HepG2 (cell line): ENCODE measurements around the gene ZBTB47. TPM values are rescaled to one million over a fixed set of nuclear protein-coding genes. Genes with fewer than 3 reads are reported as not detected.

Experiments
- ATAC-seq: fragments of 200-7000 bp; cut with Tn5 transposase; 3 replicates; pipeline ENCODE4 v1.9.1; 2020; ENCODE audit warnings: mild to moderate bottlenecking, moderate library complexity
- BruUV-seq: library from RNA; stranded (reverse); fragments of 400-500 nt; replicated peaks from 2 replicates; lab custom pipeline; 2021; lab: Mats Ljungman, UMichigan
- CTCF ChIA-PET: fragments of 300-600 bp; formaldehyde crosslinking; extraction: SDS; loops from one replicate; lab custom pipeline; 2021; ENCODE audit warnings: low total read pairs, inconsistent platforms, low intra/inter-chr PET ratio; lab: Yijun Ruan, JAX
- POLR2A ChIA-PET: fragments of 350-600 bp; sonication (Branson Sonifier 250); formaldehyde crosslinking; loops from one replicate; lab custom pipeline; 2020; ENCODE audit warnings: antibody characterized with exemption, inconsistent platforms; lab: Yijun Ruan, JAX
- DNase-seq: peaks from one replicate; pipeline ENCODE4 v3.0.0-alpha.2; 2015; ENCODE audit warnings: low spot score
- FAIRE-seq: peaks from 3 replicates; lab custom pipeline; 2011; peaks lifted over from hg19 to GRCh38; lab: Jason Lieb, UNC
- H2AFZ ChIP-seq: one replicate; pipeline ENCODE4 v1.6.1; 2011; ENCODE audit warnings: low read length, inconsistent platforms
- H3K27ac ChIP-seq: fragments of 300-600 bp; 3 replicates; pipeline ENCODE4 v1.8.0; 2011; ENCODE audit warnings: mixed run types, mild to moderate bottlenecking, mixed read lengths, low read length, inconsistent platforms; ENCODE audit not compliant: insufficient read depth; ENCODE audit errors: extremely low read length
- H3K27me3 ChIP-seq, 2 experiments: fragments of 200-600 bp in 1 of 2; 2 replicates in 1 of 2; 3 replicates in 1 of 2; pipeline versions ENCODE4 v1.6.0 to v1.8.0; 2011; ENCODE audit warnings: low read length in 2 of 2, mild to moderate bottlenecking in 2 of 2, moderate library complexity in 2 of 2, inconsistent platforms in 1 of 2; ENCODE audit not compliant: insufficient read depth in 2 of 2, control insufficient read depth in 1 of 2
- H3K36me3 ChIP-seq, 2 experiments: fragments of 200-600 bp in 1 of 2; replicated peaks in 1 of 2; 2 replicates in 1 of 2; 3 replicates in 1 of 2; pipeline versions ENCODE4 v1.5.1 to v1.8.0; 2011; ENCODE audit warnings: low read length in 2 of 2, inconsistent platforms in 1 of 2; ENCODE audit not compliant: insufficient read depth in 2 of 2, control insufficient read depth in 1 of 2
- H3K4me1 ChIP-seq: 2 replicates; pipeline ENCODE4 v1.5.1; 2012; ENCODE audit warnings: low read length, inconsistent platforms; ENCODE audit not compliant: insufficient read depth
- H3K4me2 ChIP-seq: 2 replicates; pipeline ENCODE4 v1.6.0; 2011; ENCODE audit warnings: low read depth, low read length, inconsistent platforms
- H3K4me3 ChIP-seq, 3 experiments: fragments of 200-600 bp in 1 of 3; sonication (generic), shearing (Covaris generic) in 1 of 3; replicated peaks in 1 of 3; 2 replicates each; pipeline ENCODE4 v1.5.1; 2011 to 2016; ENCODE audit warnings: low read length in 3 of 3, inconsistent platforms in 2 of 3, low read depth in 2 of 3, mild to moderate bottlenecking in 2 of 3, control low read depth in 1 of 3, mixed read lengths in 1 of 3; ENCODE audit not compliant: insufficient read depth in 1 of 3
- H3K79me2 ChIP-seq: one replicate; pipeline ENCODE4 v1.6.1; 2011; ENCODE audit warnings: low read length, inconsistent platforms; ENCODE audit not compliant: insufficient read depth
- H3K9ac ChIP-seq: 2 replicates; pipeline ENCODE4 v1.6.0; 2011; ENCODE audit warnings: mild to moderate bottlenecking, low read depth, low read length, inconsistent platforms; ENCODE audit not compliant: insufficient read depth
- H3K9me3 ChIP-seq: 2 replicates; pipeline ENCODE4 v1.5.1; 2012; ENCODE audit warnings: mild to moderate bottlenecking, low read length
- H4K20me1 ChIP-seq: 2 replicates; pipeline ENCODE4 v1.6.0; 2011; ENCODE audit warnings: inconsistent platforms, mild to moderate bottlenecking, low read length, moderate library complexity; ENCODE audit not compliant: insufficient read depth
- ARNTL ChIP-seq: sonication (generic); formaldehyde crosslinking; IDR thresholded peaks from 2 replicates; pipeline ENCODE4 v1.4.0; 2020; ENCODE audit warnings: mild to moderate bottlenecking, missing genetic modification reagents
- CEBPG ChIP-seq: IDR thresholded peaks from 2 replicates; pipeline ENCODE4 v1.6.1; 2016
- ISX ChIP-seq: sonication (generic); formaldehyde crosslinking; conservative IDR thresholded peaks from 2 replicates; pipeline ENCODE4 v1.5.0; 2020; ENCODE audit warnings: missing genetic modification reagents
- MTF1 ChIP-seq: sonication (generic); formaldehyde crosslinking; IDR thresholded peaks from 2 replicates; pipeline ENCODE4 v1.5.0; 2020; ENCODE audit warnings: missing genetic modification reagents
- XBP1 ChIP-seq: sonication (generic); formaldehyde crosslinking; IDR thresholded peaks from 2 replicates; pipeline ENCODE4 v1.5.0; 2020; ENCODE audit warnings: missing genetic modification reagents
- ZNF274 ChIP-seq: sonication (generic); formaldehyde crosslinking; IDR thresholded peaks from 2 replicates; pipeline ENCODE4 v1.5.1; 2020; ENCODE audit warnings: mild to moderate bottlenecking, missing genetic modification reagents
- ZNF329 ChIP-seq: sonication (generic); formaldehyde crosslinking; IDR thresholded peaks from 2 replicates; pipeline ENCODE4 v1.9.0; 2021; ENCODE audit warnings: low read depth, mild to moderate bottlenecking, missing genetic modification reagents
- ZNF354B ChIP-seq: sonication (generic); formaldehyde crosslinking; IDR thresholded peaks from 2 replicates; pipeline ENCODE4 v1.8.0; 2022; ENCODE audit warnings: mild to moderate bottlenecking, missing genetic modification reagents
- ZNF605 ChIP-seq: sonication (generic); formaldehyde crosslinking; IDR thresholded peaks from 2 replicates; pipeline ENCODE4 v1.8.0; 2022; ENCODE audit warnings: mild to moderate bottlenecking, missing genetic modification reagents
- ZNF773 ChIP-seq: sonication (generic); formaldehyde crosslinking; IDR thresholded peaks from 2 replicates; pipeline ENCODE4 v1.4.0; 2020; ENCODE audit warnings: missing genetic modification reagents, borderline replicate concordance
- WGBS: methylation state at CpG from one replicate; pipeline ENCODE4 v1.1.6; 2017; ENCODE audit warnings: low lambda C conversion rate; 5-methylcytosine and 5-hydroxymethylcytosine counted together
- in situ Hi-C: cut with HindIII; loops from 2 replicates; pipeline ENCODE4 v1.10.0; 2017; ENCODE audit warnings: low pct_unique_long_range_greater_than_20kb; ENCODE audit not compliant: extremely low pct_ligation_motif_present
- intact Hi-C: fragments of 100-400 bp; cut with micrococcal nuclease; formaldehyde crosslinking; loops from one replicate; pipeline ENCODE4 v1.10.0; 2022; ENCODE audit not compliant: unreplicated experiment
- polyA plus RNA-seq, 8 experiments: library from polyadenylated mRNA; depleted of rRNA in 3 of 8; stranded (reverse) in 7 of 8; unstranded in 1 of 8; fragments of >200 nt; fragmentation: Illumina TruSeq in 4 of 8; extraction: Trizol in 4 of 8; gene quantifications; 2 replicates each; pipeline versions ENCODE4 v1.2.1 to v1.2.3, GENCODE V29; 2011 to 2016; ENCODE audit warnings: low read depth in 4 of 8, missing spikeins in 1 of 8, mixed read lengths in 1 of 8; ENCODE audit not compliant: insufficient read depth in 1 of 8
- total RNA-seq, 5 experiments: library from RNA; depleted of rRNA; stranded (reverse); fragments of >200 nt; fragmentation: Illumina TruSeq; extraction: Trizol; gene quantifications; 2 replicates each; pipeline ENCODE4 v1.2.3, GENCODE V29; 2016; ENCODE audit warnings: low read depth in 1 of 5
- TF ChIP-seq, protein P1 (sequence below): sonication (generic); formaldehyde crosslinking; IDR thresholded peaks from 2 replicates; pipeline ENCODE4 v1.8.0; 2023; ENCODE audit warnings: mild to moderate bottlenecking, missing genetic modification reagents
- TF ChIP-seq, protein P2 (sequence below): sonication (generic); formaldehyde crosslinking; conservative IDR thresholded peaks from 2 replicates; pipeline ENCODE4 v1.8.1; 2023; ENCODE audit warnings: missing genetic modification reagents

The ZBTB47 gene
- total and polyA plus RNA-seq, 2 of the 13 experiments (the other 11 are each of a cell fraction or from before 2014, with no cell fraction given) = 1.5 to 3.1 TPM

DNA sequence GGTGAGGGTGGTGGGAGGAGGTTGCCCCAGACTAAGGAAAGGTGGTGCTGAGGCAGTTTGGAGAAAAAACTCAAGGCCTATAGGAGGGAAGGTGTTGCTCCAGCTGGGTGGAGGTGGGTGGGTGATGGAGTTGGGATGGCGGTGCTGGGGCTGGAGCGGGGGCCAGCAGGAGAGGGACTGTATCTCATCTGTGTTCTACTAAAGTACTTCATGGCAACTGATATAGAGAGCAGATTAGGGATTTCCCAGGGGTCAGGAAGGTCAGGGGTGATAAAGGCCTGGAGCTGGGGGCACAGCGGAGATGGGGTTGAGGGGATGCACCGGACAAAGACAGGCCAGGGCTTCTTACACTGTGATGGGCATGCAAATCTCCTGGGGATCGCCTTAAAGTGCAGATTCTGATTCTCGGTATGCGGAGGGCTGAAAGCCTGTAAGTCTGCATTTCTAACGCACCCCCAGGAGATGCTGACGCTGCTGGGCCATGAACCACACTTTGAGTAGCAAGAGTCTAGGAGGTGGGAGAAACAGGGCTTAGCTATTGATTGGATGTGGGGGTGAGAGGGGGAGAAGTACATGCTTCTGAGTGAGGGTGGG, 36.0 kb downstream of the ZBTB47 start:
- no peaks in the 10 kb centered on the region for H3K9me3 ChIP-seq
- no TSS peak for BruUV-seq
- no peak overlapping the region for H3K4me3 ChIP-seq
- in situ Hi-C loops = no loop called here
- intact Hi-C loops = no loop called here
- H3K79me2 ChIP-seq = no peaks in the 10 kb centered on the region
- no peak for TF ChIP-seq XBP1
- TF ChIP-seq ZNF329 (CRISPR knock-in tag) = no peak
- TF ChIP-seq ZNF274 (CRISPR knock-in tag) = no peak
- no peak for TF ChIP-seq ARNTL (CRISPR knock-in tag)
- TF ChIP-seq ISX = no peak
- no peak for TF ChIP-seq ZNF605
- TF ChIP-seq, protein P1, sequence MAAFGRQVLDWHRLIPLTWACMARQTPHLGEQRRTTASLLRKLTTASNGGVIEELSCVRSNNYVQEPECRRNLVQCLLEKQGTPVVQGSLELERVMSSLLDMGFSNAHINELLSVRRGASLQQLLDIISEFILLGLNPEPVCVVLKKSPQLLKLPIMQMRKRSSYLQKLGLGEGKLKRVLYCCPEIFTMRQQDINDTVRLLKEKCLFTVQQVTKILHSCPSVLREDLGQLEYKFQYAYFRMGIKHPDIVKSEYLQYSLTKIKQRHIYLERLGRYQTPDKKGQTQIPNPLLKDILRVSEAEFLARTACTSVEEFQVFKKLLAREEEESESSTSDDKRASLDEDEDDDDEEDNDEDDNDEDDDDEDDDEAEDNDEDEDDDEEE = no peak
- TF ChIP-seq MTF1 (CRISPR knock-in tag) = no peak
- TF ChIP-seq CEBPG (CRISPR knock-in tag) = no peak
- TF ChIP-seq ZNF354B (CRISPR knock-in tag) = no peak
- TF ChIP-seq, protein P2, sequence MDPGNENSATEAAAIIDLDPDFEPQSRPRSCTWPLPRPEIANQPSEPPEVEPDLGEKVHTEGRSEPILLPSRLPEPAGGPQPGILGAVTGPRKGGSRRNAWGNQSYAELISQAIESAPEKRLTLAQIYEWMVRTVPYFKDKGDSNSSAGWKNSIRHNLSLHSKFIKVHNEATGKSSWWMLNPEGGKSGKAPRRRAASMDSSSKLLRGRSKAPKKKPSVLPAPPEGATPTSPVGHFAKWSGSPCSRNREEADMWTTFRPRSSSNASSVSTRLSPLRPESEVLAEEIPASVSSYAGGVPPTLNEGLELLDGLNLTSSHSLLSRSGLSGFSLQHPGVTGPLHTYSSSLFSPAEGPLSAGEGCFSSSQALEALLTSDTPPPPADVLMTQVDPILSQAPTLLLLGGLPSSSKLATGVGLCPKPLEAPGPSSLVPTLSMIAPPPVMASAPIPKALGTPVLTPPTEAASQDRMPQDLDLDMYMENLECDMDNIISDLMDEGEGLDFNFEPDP (CRISPR knock-in tag) = no peak
- no peak for TF ChIP-seq ZNF773
- TF ChIP-seq, all 625 proteins: peak for 0
- no peaks in the 10 kb centered on the region; the same call in 1 of the 2 replicates for H3K4me1 ChIP-seq
- CTCF ChIA-PET = no interaction called here
- H3K27ac ChIP-seq = no peak overlapping the region
- 43% methylated on average over 9 of the region's 9 CpGs for WGBS
- DNase-seq = no peak
- no peak overlapping the region for H3K4me2 ChIP-seq
- POLR2A ChIA-PET = interaction anchor here (1.4 kb wide), 1 partner anchor 89 kb away, joined by 4 read pairs; the partner anchor contains the start of gene NKTR
- FAIRE-seq = no peak
- H3K36me3 ChIP-seq = no peaks in the 10 kb centered on the region
- no peak for ATAC-seq
- H4K20me1 ChIP-seq = no peaks in the 10 kb centered on the region
- no peak overlapping the region for H3K9ac ChIP-seq
- no peak overlapping the region for H2AFZ ChIP-seq
- H3K27me3 ChIP-seq = peaks cover 2 to 53% of the 10 kb centered on the region in 2 experiments; a peak in 3 of 5 replicates
